HEK293T (cell line): ENCODE results near the gene COL26A1.

Experiments used
- ARNT ChIP-seq: fragments of 450-650 bp; IDR thresholded peaks from 2 replicates; pipeline ENCODE4 v1.6.1; 2017; ENCODE audit warnings: mild to moderate bottlenecking
- BHLHE40 ChIP-seq: fragments of 450-650 bp; IDR thresholded peaks from 2 replicates; pipeline ENCODE4 v1.6.1; 2016; ENCODE audit warnings: mild to moderate bottlenecking, moderate library complexity, borderline replicate concordance
- ELF4 ChIP-seq: fragments of 450-650 bp; IDR thresholded peaks from 2 replicates; pipeline ENCODE4 v1.6.1; 2017; ENCODE audit warnings: antibody characterized with exemption
- FOXA1 ChIP-seq: fragments of 450-650 bp; IDR thresholded peaks from 2 replicates; pipeline ENCODE4 v1.6.1; 2016; ENCODE audit warnings: mild to moderate bottlenecking
- FOXK2 ChIP-seq: fragments of 450-650 bp; IDR thresholded peaks from 2 replicates; pipeline ENCODE4 v1.6.1; 2016; ENCODE audit warnings: mild to moderate bottlenecking
- LEF1 ChIP-seq: fragments of 450-650 bp; IDR thresholded peaks from 2 replicates; pipeline ENCODE4 v1.6.1; 2017; ENCODE audit warnings: mild to moderate bottlenecking, borderline replicate concordance
- SP1 ChIP-seq: fragments of 450-650 bp; IDR thresholded peaks from 2 replicates; pipeline ENCODE4 v1.6.1; 2017
- SUZ12 ChIP-seq: fragments of 450-650 bp; IDR thresholded peaks from 2 replicates; pipeline ENCODE4 v1.6.1; 2016; ENCODE audit warnings: mild to moderate bottlenecking
- TARDBP ChIP-seq: fragments of 450-650 bp; IDR thresholded peaks from 2 replicates; pipeline ENCODE4 v1.6.1; 2016
- ZNF384 ChIP-seq: fragments of 450-650 bp; IDR thresholded peaks from 2 replicates; pipeline ENCODE4 v1.6.1; 2016
- TF ChIP-seq, protein P1 (sequence below): fragments of 450-650 bp; IDR thresholded peaks from 2 replicates; pipeline ENCODE4 v1.6.1; 2016

GRCh38 chr7:101386558-101387231 is 24.0 kb downstream of the COL26A1 start:
- TF ChIP-seq, protein P1, sequence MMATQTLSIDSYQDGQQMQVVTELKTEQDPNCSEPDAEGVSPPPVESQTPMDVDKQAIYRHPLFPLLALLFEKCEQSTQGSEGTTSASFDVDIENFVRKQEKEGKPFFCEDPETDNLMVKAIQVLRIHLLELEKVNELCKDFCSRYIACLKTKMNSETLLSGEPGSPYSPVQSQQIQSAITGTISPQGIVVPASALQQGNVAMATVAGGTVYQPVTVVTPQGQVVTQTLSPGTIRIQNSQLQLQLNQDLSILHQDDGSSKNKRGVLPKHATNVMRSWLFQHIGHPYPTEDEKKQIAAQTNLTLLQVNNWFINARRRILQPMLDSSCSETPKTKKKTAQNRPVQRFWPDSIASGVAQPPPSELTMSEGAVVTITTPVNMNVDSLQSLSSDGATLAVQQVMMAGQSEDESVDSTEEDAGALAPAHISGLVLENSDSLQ: no peak
- TF ChIP-seq SP1: no peak
- no peak for TF ChIP-seq ARNT
- no peak for TF ChIP-seq FOXK2
- no peak for TF ChIP-seq FOXA1
- no peak for TF ChIP-seq TARDBP
- no peak for TF ChIP-seq LEF1
- TF ChIP-seq BHLHE40: no peak
- TF ChIP-seq ELF4: no peak
- TF ChIP-seq SUZ12: no peak
- no peak for TF ChIP-seq ZNF384
